Thyroid gland (tissue), 4 donors: ENCODE data around the gene HMMR. TPM values are rescaled to one million over a fixed set of nuclear protein-coding genes. Genes with fewer than 3 reads are reported as not detected.
"Not testable (repeated sequence)": the region's sequence is repeated elsewhere in the genome, so short reads cannot be mapped to it uniquely, and the experiment has no call there.

Source experiments
- DNase-seq, 2 donors: peaks; one replicate each; pipeline ENCODE4 v3.0.0-alpha.2; 2019
- H3K27ac ChIP-seq, 3 donors: fragments of 200-600 bp; sonication (generic); 1 replicate in 2 of 3; 2 replicates in 1 of 3; pipeline ENCODE4 v1.5.1; 2016 to 2019; ENCODE audit warnings: mild to moderate bottlenecking in 1 of 3, moderate library complexity in 1 of 3
- H3K27me3 ChIP-seq: fragments of 200-600 bp; sonication (generic); one replicate; pipeline ENCODE4 v1.5.1; 2019
- H3K36me3 ChIP-seq, 2 donors: fragments of 200-600 bp; sonication (generic); one replicate each; pipeline ENCODE4 v1.5.1; 2016 to 2019
- H3K4me1 ChIP-seq, 2 donors: fragments of 200-600 bp; sonication (generic); one replicate each; pipeline ENCODE4 v1.5.1; 2017 to 2019
- H3K4me3 ChIP-seq, 3 donors: fragments of 200-600 bp; sonication (generic); replicated peaks in 1 of 3; 1 replicate in 2 of 3; 2 replicates in 1 of 3; pipeline ENCODE4 v1.5.1; 2016; ENCODE audit warnings: mild to moderate bottlenecking in 1 of 3
- H3K9me3 ChIP-seq: fragments of 200-600 bp; sonication (generic); one replicate; pipeline ENCODE4 v1.5.1; 2017
- CTCF ChIP-seq, 6 experiments: fragments of 200-600 bp in 3 of 6; fragments of 450-650 bp in 3 of 6; sonication (generic) in 3 of 6; IDR thresholded peaks; one replicate each; pipeline ENCODE4 v1.5.1; 2016 to 2019; ENCODE audit warnings: antibody characterized with exemption in 6 of 6, mild to moderate bottlenecking in 2 of 6, inconsistent platforms in 1 of 6, moderate library complexity in 1 of 6
- POLR2A ChIP-seq, 2 donors: fragments of 450-650 bp; IDR thresholded peaks; one replicate each; pipeline ENCODE4 v1.6.1; 2017; ENCODE audit warnings: antibody characterized with exemption in 2 of 2, mild to moderate bottlenecking in 2 of 2, moderate library complexity in 1 of 2
- WGBS, 2 donors: methylation state at CpG; one replicate each; pipeline ENCODE4 v1.1.5; 2017; 5-methylcytosine and 5-hydroxymethylcytosine counted together
- intact Hi-C: fragments of 100-400 bp; cut with DNase I; formaldehyde crosslinking; loops from one replicate; pipeline ENCODE4 v1.15.1; 2023
- total RNA-seq, 4 donors: library from RNA; depleted of rRNA; stranded (reverse); fragments of >200 nt; gene quantifications; one replicate each; pipeline ENCODE4 v1.2.3, GENCODE V29; 2016

Gene HMMR
- total RNA-seq, 4 donors from 2014 or later: 0.56 to 1.8 (median 0.68) TPM

DNA sequence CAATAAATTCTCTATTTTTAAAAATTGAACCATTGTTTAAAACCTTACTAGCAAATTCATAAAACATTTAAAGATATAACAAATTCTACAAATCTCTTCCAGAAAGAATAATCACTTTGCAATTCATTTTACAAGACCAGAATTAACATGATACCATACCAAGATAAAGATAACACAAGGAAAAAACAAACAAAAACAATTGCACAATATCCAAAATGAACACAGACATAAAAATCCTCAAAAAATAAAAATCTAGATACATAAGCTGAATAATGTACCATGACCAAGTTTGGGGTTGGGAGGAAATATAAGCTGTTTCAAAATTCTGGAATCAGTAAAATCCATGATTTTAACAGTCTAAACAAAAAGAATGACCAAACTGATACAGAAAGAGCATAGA lies 11.9 kb upstream of the HMMR start:
- H3K36me3 ChIP-seq: peaks cover 9 to 14% of the 10 kb centered on the region in 2 donors
- no peak overlapping the region for H3K27ac ChIP-seq
- no peaks in the 10 kb centered on the region for H3K4me1 ChIP-seq
- intact Hi-C loops: no loop called here
- H3K27me3 ChIP-seq: no peaks in the 10 kb centered on the region
- H3K9me3 ChIP-seq: no peaks in the 10 kb centered on the region
- no peak for DNase-seq
- no peak for TF ChIP-seq CTCF (IDR thresholded peaks at IDR 0.05)
- no peak for TF ChIP-seq POLR2A (IDR thresholded peaks at IDR 0.05)
- no peak overlapping the region for H3K4me3 ChIP-seq

DNA sequence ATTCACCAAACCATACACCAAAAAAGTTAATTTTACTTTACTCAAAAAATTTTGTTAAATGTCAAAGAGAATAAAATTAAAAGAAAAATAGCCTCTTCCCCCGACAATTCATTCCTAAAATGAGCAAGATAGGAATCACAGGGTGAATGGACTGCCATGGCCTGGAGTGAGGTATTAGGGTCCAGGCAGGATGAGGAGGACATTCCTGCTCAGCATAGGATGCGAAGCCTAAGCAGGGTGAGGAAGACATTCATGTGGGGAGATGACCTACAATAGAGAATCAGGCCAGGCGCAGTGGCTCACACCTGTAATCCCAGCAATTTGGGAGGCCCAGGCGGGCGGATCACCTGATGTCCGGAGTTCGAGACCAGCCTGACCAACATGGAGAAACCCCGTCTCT lies 8.9 kb upstream of the HMMR start:
- peaks cover 0 to 12% of the 10 kb centered on the region in 2 donors for H3K36me3 ChIP-seq

GRCh38 chr5:163453705-163454104 lies 6.7 kb upstream of the HMMR start:
- H3K4me3 ChIP-seq: no peak overlapping the region
- no peak for TF ChIP-seq POLR2A (IDR thresholded peaks at IDR 0.05)
- no peak for TF ChIP-seq CTCF (IDR thresholded peaks at IDR 0.05)
- no peak for DNase-seq
- intact Hi-C loops: no loop called here
- H3K27me3 ChIP-seq: no peaks in the 10 kb centered on the region
- WGBS, 2 donors: 89 to 96% methylated on average over 1 of the region's 1 CpG
- H3K36me3 ChIP-seq: peaks cover 0 to 4% of the 10 kb centered on the region in 2 donors
- no peak overlapping the region for H3K27ac ChIP-seq
- H3K4me1 ChIP-seq: peaks cover 0 to 8% of the 10 kb centered on the region in 2 donors
- H3K9me3 ChIP-seq: no peaks in the 10 kb centered on the region

More for the DNA sequence above, 8.9 kb upstream of the HMMR start:
- no peak for DNase-seq
- Histone ChIP-seq H3K9me3 (no peaks in the 10 kb centered on the region), H3K27me3 (no peaks in the 10 kb centered on the region), H3K27ac (no peak overlapping the region), H3K4me3 (no peak overlapping the region), H3K4me1 (no peaks in the 10 kb centered on the region)
- no peak for TF ChIP-seq CTCF (IDR thresholded peaks at IDR 0.05)
- no peak for TF ChIP-seq POLR2A (IDR thresholded peaks at IDR 0.05)
- WGBS, 2 donors: 96 to 98% methylated on average over 8 of the region's 8 CpGs
- intact Hi-C loops: no loop called here

DNA sequence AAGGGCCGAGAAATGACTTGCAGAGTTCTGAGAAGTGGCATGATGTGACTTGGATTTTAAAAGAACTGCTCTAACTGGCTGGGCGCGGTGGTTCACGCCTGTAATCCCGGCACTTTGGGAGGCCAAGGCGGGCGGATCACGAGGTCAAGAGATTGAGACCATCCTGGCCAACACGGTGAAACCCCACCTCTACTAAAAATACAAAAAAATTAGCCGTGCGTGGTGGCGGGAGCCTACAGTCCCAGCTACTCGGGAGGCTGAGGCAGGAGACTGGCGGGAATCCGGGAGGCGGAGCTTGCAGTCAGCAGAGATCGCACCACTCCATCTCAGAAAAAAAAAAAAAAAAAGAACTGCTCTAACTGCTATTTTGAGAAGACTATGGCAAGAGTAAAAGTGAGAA lies 5.0 kb upstream of the HMMR start:
- H3K9me3 ChIP-seq, H3K27ac ChIP-seq, H3K4me3 ChIP-seq, H3K27me3 ChIP-seq, intact Hi-C loops, H3K36me3 ChIP-seq, DNase-seq: not testable (repeated sequence)
- H3K4me1 ChIP-seq: peaks cover 0 to 13% of the 10 kb centered on the region in 2 donors
- 97% methylated on average over 17 of the region's 17 CpGs for WGBS, 2 donors

- no peak overlapping the region for H3K27ac ChIP-seq
- H3K9me3 ChIP-seq: no peaks in the 10 kb centered on the region
- 88 to 89% methylated on average over 2 of the region's 2 CpGs for WGBS, 2 donors
- H3K27me3 ChIP-seq: no peaks in the 10 kb centered on the region
- H3K4me3 ChIP-seq: no peak overlapping the region
- DNase-seq: no peak
- H3K4me1 ChIP-seq: peaks cover 4 to 16% of the 10 kb centered on the region in 2 donors
- peaks cover 0 to 4% of the 10 kb centered on the region in 2 donors for H3K36me3 ChIP-seq
- intact Hi-C loops: no loop called here
- TF ChIP-seq POLR2A (IDR thresholded peaks at IDR 0.05): no peak
- TF ChIP-seq CTCF (IDR thresholded peaks at IDR 0.05): no peak
These were observed 4.3 kb upstream of the HMMR start for GRCh38 chr5:163456029-163456589.
